Raji (cell line): ENCODE data around the gene PTPRD.

Experiments used
- POLR2A ChIP-seq: IDR thresholded peaks from 2 replicates; pipeline ENCODE4 v1.6.1; 2011; ENCODE audit warnings: low read depth, low read length, control low read depth; ENCODE audit not compliant: insufficient read depth

The PTPRD gene

DNA sequence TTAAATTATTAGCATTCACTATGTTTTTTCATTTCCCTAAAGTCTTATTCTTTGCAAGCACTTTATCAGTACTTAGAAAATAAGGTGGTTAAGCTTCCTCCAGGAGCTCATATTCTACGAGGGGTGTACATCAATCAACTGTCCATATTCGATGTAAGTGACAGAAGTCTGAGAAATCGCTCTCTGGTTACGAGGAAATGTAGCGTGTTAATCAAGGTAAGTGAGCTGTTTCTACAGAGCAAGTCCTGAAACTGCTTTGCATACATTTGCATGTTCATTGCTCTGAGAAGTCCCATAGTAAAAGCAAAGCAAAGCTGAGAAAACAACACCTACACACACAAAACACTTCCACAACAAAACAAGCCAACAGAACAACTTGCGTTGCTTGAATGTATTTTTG lies 1919.3 kb downstream of the PTPRD start:
- no peak for TF ChIP-seq POLR2A

DNA sequence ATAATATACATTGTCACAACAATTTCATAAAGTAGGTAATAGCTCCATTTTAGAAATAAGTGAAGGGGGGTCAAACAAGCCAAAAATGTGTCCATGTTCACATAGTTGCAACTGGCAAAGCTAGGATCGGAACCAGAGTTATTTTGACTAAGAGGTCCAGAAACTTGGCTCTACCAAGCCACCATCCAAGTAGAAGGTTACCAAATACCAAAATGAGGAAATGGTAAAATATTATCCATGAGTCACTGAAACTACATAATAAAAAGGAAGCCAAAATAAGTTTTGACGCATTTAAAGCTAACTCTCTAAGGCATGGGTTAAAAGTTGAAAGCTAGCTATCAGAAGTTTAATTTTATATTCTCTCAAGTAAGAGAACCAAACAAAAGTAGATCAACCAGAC lies 1926.3 kb downstream of the PTPRD start:
- TF ChIP-seq POLR2A = no peak

DNA sequence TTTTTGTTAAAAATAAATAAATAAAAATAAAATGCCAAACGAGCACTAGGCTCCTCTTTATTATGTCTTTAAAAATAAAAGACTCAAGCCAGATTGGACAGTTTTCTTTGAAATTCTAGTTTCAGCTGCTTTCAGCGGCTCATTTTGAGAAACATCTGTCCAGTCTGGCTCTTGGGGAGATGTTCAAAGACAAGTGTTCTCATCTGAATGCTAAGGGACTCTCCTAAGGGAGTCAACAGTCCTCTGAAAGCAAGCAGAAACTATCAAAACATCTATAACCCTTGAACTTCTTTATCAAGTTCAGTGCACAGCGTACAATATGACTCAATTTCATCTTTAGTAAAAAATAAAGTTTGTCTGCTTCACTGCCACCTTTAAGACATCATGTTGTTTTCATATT lies 1927.0 kb downstream of the PTPRD start:
- no peak for TF ChIP-seq POLR2A

DNA sequence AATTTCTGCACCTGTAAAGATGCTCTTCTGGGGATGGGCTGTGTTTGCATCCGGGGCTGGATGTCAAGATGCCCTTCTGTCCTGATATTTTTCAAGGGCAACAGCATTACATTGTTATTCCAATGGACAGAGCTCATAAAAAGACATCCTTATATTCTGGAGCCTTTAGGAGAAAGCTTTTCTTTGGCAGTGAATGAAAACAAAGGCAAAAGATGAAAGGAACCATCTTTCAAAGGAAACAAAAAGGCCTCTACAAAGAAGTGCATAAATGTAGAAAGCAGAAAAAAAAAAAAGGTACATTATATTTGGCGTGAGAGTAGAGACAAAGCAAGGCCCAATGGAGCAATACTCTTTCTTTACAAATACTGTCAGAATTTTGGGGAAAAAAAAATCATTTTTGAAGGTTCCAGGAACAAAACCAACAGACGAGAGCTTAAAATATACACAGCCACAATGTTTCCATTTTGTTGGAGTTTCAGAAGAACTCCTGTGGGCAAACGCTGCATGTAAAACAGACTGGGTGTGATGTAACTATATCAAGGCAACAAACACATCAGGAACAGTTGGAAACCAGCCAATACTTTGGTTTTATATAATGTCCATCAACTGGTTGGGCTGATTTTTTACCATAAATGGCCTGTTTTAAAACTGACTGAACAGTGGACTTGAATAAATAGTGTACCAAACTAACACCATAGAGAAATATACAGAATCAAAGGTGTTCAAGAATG lies 1927.7 kb downstream of the PTPRD start:
- no peak for TF ChIP-seq POLR2A

DNA sequence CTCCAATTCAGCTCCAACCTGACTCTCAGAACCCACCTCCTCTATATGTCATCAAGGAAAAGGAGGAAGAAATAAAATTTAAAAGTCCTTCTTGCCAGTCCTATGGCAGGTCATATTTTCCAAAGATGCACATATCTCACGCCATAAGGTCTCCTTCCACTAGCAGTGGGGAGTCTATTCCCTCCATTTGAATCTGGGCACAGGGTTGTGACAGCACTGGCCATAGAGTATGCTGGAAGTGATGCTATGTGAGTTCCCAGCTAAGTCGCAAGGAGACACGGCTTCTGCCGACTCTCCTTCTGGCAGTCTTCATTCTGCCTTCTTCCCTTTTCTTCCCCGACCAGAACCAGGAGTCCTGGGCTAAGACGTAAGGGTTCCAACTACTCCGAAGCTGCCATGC lies 1929.3 kb downstream of the PTPRD start:
- TF ChIP-seq POLR2A = no peak

DNA sequence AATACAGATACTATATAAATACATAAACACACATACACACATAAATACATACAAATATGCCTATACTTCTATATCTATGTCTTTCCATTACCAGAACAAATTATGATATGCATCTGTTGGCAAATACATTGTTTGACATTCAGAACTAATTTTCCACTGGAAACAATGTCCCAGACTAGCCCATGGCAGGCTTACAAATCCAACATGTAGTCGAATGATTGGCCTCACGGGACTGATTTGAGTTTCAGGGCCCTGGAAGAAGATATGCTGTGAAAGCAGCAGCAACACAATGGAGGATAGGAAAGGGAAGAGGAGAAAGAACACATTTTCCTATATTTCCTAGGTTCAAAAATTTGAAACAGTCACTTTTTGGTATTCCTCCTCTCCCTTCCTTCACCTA lies 1932.1 kb downstream of the PTPRD start:
- no peak for TF ChIP-seq POLR2A

DNA sequence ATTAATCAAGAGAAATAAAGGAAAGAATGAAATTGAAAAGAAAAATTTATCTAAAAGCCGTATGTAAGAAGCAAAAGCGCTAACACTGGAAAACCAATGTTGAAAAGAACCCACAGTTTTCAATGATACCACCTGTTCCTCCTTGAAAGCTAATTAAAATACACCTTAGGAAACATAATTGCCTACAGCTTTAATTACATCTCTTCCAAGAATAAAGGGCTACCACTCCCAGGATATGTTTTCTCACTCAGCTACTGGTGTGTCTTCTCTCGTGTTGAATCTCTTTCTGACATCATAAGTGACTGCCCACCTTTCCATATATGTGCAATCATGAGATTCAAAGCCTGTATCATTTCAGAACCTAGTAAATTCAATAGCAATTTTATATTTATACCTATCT lies 1932.6 kb downstream of the PTPRD start:
- TF ChIP-seq POLR2A = no peak

DNA sequence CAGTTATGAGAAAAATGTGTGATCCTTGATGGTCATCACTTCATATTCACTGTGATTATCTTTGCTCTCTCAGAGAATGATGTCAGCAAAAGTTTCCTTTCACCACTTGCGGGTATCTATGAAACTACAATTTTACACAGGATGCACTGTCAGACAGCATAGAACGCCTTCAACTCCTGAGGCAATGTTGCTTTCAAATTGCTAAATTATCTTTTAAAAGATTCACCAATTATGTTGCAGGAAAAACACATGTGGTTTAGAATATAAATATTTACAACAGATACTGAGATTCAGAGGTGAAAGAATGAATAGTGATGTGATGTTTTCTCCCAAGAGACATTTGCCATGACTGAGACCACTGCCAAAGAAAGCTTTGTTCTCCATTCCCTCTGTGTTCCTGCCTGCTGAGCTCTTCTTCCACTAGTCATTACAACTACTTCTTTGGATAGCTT lies 1933.4 kb downstream of the PTPRD start:
- no peak for TF ChIP-seq POLR2A

DNA sequence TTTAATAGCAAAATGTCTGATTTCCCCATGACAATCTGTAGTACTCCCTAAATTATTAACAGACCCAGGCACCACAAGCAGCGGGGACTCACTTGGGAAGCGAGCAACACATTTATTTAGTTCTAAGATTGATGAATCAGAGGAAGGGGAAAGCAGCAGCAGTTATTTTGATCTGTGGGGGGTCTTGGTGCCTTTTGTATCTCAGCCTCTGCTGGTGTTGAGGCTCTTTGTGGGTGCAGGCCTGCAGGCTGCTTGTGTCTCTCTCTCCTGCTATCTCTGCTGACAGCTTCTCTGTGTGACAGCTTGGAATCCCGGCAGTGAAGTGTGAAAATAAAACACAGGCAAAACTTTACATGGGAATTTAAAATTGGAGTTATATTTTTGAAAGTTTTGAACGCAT lies 1935.1 kb downstream of the PTPRD start:
- TF ChIP-seq POLR2A = no peak

DNA sequence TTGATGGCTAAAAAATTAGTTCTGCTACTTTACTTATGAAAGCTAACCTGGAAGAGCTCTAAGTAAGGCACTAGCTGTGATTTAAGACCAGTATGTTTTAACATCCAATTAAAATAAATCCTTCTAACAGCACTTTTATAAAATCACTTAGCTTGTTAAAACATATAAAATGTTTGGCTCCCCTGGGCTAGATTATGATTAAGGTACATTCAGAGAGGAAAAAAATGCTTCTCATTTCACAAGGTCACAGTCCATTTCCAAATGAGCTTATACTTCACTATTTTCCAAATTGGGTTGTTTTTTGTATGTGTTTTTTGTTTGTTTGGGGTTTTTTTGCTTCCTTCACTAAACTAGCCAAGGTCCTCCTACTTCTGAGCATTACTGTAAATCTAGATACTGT lies 1938.3 kb downstream of the PTPRD start:
- no peak for TF ChIP-seq POLR2A

DNA sequence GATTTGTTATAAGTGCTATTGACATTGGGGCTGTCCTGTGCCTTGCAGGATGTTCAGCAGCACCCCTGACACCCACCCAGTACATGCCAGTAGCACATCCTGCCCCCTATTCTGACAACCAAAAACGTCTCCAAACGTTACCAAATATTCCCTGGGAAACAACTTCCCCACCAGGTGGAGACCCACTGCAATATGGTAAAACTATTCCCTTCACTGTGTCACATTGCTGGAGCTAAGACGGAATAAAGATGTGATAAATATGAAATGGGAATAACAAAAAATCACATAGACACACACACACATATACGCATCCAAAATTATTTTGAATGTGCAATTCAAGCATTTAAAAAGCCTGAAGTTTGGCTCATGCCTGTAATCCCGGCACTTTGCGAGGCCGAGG lies 1939.0 kb downstream of the PTPRD start:
- TF ChIP-seq POLR2A = no peak

DNA sequence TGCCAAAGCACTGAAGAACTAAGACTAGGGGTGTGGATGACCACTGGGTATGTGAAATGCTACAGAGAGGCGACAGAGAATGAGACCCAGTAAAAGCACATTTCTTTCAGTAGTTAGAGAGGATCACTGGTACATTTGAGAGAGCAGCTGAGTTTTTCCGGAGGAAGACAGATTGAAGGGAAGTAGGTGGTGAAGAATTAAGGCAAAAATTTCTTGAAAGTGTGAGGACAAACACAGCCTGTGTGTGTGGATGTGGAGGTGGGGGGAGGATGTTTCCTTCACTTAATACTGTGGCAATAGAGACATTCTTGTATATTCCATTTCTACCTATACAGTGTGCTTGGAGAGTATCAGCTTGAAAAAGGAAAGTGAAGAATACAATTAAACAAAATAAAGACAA lies 1942.1 kb downstream of the PTPRD start:
- no peak for TF ChIP-seq POLR2A

DNA sequence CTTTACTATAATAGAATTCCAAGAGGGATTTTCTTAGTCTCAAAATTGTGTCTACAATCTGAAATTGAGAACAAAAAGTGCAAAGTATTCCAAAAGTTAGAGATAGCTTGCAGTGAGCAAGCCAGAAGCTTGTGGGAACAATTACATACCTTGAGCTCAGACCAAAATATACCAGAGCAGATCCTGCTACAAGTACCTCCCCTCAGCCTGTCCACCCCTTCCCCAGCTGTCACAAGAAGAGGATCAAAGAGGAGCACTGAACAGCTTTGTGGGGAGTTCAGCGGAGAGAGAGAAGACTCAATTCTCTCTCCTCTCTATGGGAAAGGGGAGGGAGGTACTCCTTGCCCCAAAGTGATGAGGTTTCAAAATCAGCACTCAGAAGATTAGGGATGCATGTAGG lies 1944.1 kb downstream of the PTPRD start:
- no peak for TF ChIP-seq POLR2A

DNA sequence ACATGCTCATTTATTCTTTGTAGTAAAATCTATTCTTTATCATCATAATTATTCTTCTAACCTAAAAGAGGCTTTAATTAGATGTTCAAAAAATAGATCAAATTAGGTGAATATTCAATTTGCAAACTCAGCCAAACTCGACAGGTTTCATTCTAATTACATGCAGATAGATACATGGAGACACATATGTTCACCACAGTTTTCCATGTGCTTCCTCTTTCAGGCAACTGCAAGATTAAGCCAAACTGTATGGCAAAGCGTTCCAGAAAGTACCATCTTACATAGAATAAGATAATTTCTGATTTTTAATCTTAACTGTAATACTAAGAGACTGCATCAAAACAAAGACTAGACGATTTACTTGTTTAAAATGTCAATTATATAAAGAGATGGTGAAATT lies 1944.6 kb downstream of the PTPRD start:
- no peak for TF ChIP-seq POLR2A

DNA sequence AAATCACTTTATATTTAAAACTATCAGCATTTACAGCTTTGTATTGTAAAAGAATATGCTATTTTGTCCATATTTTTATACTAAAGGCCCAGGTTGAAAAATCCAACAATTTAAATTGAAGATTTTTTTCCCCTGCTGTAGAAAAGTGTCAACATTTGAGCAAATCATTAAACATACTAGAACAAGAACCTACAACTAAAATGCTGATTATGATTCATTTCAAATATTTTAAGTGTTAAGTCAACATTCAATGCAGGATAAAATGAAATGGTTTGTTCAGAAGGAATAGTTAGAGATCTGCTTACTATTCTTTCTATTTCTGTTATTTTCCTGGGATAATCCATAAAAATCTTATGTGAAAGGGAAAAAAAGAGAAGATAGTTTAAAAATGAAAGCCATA lies 1946.7 kb downstream of the PTPRD start:
- no peak for TF ChIP-seq POLR2A

DNA sequence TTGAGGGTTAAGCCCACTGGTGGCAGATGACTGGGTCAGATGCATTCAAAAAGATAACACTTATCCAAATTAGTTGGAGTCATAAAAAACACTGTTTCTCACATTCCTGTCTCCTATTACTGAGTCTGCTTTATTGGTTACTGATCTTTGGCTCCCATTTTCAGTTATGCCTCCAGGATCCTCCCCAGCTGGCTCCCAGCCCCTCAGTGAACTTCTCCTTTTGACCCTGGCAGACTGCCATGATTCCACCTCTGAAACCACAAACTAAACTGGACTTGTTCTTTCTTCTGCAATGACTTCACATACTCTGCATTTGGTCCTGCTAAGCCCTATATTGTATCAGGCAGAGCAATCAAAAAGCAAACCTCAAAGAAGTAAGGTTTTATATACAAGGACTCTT lies 1952.4 kb downstream of the PTPRD start:
- no peak for TF ChIP-seq POLR2A

DNA sequence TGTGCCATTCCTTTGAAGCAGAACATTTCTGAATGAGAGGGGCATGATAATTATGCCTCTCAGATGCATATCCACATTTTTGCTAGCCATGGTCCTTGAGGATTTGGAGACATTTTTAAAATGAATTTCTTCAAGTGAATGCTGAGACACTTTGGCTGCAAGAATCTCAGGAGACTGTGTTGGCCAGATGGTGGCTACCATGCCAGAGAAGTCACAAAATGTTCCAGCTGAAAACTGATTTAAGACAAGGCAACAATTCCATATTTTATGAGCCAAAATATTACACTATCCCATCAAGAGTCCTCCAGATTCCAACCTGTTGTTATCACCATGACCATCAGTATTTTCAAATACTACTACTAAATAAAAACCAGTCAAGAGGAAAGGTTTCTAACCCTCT lies 1953.7 kb downstream of the PTPRD start:
- no peak for TF ChIP-seq POLR2A
